Measurements from ENCODE around the gene LDLRAP1.

Gene LDLRAP1

DNA sequence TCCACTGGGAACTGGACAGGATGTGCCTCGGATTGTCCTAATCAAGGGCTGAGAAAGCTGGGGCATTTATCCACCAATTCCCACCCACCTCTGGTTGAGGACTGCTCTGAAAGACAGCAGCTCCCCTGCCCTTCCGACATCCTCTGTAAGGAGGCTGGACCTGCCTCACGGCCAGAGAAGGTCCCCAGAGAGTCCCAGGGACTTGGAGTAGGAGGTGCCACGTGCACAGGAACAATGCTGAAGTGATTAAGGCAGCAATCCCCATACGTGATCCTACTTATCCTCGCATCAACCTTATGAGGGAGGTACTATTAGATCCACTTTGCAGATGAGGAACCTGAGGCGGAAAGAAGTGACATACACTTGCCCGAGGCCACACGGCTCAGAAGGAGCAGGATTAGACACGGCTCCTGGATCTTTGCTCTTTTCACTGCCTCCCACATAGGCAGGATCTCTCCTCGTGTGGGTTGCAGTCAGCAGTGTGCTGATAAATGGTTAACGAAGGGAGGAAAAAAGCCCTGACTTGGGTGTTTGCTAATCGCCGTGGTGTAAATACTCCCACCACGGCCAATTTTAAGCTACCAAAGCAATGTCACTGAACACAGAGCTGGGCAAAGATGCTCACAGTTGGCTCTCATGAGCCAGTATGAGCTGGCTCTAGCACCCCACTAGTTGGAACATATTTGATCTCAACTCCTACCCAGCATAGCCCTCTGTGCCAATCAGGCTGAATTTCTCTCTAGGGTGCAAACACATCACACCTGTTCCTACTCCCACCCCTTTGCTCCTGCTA is 18.6 kb upstream of the LDLRAP1 start:
- no peak for DNase-seq

DNA sequence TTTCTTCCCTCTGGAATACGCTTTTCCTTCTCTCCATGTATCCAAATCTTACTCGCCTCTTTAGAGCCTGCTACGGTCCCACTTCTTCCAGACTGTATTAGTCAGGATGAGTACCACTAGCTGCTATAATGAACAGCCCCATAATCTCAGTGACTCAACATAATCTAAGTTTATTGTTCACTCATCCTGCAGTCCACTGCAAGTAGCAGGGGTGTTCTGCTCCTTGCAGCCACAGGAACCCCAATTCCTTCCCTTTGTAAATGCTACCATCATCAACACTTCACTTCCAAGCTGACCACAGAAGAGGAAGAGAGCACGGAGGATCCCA is 18.1 kb upstream of the LDLRAP1 start:
- DNase-seq, result no peak

DNA sequence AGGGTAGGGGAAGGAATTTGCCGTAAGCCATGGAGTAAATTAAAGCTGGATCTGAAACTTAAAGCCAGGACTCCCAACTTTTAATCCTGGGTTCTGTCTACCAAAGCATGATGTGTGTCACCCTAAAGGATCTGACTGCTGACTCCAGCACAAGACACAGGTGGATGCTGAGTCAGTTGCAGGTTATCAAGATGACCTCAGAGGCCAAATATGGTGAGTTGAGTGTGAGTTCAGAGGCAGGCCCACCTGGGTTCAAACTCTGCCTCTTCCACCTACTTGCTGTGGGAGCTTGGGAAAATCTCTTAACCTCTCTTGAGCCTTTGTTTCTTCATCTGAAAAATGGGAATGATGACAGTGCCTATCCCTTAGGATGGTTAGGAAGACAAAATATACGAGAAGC is 16.7 kb upstream of the LDLRAP1 start:
- DNase-seq, result no peak

DNA sequence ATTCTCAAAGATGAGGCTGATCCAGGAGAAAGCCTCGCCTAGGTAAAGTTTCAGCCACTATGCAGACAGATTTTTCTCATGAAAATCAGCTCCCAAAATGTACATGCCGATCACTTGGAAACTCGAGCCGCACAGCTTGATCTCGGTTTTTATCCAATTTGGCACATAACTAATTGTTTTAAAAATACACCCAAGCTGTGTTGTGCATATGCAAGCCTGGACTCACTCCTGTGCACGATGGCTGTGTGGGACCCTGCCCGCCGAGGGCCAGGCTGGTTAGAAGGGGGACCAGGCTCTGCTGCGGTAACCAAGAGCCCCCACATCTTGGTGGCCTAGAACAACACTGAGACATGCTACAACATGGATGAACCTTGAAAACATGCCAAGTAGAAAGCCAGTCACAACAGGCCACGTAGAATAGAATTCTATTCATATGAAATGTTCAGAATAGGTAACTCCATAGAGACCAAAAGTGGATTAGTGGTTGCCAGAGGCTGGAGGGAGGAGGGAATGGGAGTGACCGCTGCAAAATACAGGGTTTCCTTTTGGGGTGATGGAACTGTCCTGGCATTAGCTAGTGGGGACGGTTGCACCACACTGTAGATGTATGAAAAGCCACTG is 16.1 kb upstream of the LDLRAP1 start:
- DNase-seq, result no peak

DNA sequence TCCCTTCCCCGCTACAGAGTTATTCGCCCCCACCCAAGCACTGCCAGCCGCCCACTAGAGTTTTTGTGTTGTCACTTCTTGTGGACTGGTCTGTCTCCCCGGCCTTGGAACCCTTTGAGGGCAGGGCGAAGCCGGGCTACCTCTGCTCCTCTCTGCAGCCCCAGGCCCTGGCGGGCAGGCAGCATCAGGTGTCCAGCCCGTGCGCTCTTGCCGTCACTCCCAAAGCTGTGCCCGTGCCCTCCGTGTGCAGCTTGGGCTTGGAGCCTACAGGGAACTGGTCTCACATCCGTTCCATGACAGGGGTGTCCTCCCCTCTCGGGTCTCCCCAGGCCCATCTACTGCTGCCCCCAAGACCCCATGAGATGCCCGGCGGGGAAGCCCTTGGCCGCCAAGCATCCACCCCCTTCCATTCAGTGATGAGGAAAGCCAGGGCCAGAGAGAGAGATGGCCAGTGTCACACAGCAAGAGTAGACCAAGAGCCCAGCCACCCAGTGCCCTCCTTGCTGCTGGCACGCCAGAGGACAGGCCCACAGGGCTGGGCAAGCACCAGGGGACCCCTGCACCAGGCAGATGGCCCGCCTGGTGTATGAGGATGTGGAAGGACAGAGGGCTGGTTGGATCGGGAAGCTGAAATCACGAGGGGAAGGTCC is 15.3 kb upstream of the LDLRAP1 start:
- no peak for DNase-seq

DNA sequence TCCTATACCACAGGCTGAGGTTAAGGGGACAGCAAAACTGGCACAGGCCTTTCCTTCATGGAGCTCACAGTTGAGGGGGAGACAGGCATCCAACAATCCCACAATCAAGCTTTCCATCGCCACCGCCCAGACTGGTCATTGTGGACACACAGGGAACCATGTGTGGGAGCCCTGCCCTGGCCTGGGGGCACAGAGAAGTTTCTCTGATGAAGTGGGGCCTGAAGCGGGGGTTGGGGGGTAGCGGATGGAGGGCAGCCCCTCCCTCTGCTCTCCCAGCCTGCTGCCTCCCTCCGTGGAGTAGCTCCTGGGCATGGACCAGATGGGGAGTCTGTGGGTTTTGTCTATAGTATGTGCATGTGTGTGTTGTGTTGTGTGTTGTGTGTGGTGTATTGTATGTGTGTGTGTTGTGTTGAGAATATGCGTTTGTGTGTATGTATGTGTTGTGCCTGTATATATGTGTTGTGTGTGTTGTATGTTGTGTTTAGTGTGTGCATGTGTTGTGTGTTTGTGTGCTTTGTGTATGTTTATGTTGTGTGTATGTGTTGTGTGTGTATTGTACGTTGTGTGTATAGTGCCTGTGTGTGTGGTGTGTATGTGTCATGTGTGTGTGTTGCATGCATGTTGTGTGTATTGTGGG is 14.4 kb upstream of the LDLRAP1 start:
- DNase-seq, result no peak

DNA sequence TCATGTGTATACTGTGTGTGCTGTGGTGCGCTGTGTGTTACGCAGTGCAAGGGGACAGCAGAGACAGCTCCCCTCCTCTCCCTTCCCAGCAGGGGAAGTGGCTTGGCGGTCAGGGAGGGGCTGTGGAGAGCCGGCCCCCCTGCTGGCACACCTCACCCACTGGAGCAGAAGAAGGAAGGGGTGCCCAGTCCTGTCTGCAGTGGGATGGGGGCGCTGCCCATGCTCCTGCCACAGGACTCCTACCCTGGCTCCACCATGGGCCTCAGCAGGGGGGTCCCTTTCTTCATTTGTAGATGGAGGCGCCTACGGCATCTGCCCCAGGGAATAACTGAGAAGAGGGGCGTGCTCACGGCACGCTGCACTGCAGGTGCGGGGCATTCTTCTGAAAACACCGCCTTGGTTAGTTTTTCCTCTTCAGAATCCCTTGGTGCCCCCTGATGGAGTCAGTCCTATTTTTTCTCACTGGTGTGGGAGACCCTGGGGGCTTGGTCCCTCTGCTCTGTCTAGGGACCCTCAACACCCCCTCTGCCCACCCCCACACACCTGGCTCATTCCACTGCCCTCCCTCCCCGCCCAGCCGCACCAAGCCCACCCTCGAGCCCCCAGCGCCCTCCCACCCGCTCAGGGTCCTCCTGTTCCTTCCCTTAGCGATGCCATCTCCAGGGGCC is 13.8 kb upstream of the LDLRAP1 start:
- DNase-seq, result no peak

DNA sequence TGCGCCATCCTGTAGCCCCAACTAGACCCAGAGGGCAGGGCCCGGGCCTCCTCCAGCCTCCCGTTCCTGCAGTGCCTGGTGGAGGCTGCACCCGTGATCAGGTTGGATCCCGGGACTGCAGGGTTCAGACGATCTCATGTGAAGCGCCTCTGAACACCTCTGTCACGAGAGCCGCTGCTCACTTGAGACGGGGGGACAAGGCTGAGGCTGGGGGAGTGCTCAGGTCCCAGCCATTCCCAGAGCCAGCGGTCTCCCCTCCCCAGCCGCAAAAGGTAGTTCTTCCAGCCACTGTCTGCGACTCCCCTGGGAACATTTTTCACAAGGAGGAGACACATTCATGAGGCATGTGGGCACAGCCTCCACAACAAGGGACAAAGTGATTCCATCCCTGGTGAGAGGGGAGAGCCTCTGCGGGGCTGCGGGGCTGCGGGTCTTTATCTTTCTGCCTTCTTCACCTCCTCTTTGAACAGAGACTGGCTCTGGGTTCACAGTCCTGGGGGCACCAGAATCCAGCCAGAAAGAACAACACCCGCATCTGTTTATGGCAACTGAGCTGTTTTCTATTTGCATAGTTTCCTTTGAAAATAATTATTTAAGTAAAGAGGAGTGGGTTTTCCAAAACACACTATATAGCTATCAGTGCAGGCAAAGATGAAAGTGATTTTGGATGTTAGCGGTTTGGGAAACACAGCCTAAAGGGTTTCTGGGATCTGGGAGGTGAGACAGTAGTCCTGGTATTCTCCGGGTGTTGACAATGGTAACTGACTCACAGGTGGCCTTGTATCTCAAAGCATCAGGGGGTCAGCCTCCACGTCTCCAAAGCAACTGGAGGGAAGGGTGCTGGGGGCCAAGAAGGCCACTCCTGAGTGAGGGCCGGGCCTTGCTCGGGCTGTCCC is 13.0 kb upstream of the LDLRAP1 start:
- no peak for DNase-seq

DNA sequence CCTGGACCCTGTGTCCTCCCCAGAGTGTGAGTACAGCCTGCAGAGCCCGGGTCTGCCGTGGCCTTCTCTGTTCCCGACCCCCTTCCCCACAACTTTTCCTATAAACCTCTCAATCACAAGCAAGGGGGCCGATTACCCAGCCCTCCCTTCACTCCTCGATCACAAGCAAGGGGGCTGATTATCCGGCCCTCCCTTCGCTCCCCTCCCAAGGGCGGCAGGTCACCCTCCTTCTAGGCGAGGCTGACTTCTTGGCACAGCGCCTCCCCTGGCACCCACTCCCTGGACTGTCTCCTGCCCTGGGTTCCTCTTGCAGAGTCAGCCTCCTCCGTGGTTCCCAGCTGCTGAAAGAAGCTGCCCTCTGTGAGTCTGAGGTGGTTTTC is 12.3 kb upstream of the LDLRAP1 start:
- no peak for DNase-seq

DNA sequence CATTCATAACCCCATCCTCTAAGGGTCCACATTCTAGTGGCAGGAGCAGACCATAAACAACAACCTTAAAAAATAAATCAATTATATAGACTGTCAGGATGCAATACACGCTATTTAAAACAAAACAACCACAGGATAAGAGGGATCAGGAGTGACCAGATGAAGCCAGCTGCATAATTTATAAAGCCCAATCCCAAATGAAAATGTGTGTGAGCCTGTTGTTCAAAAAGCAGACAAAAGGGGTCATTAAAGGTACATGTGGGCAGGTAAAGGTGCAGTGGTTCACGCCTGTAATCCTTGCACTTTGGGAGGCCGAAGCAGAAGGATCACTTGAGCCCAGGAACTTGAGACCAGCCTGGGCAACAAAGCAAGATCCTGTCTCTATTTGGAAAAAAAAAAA is 10.4 kb upstream of the LDLRAP1 start:
- no peak for DNase-seq

DNA sequence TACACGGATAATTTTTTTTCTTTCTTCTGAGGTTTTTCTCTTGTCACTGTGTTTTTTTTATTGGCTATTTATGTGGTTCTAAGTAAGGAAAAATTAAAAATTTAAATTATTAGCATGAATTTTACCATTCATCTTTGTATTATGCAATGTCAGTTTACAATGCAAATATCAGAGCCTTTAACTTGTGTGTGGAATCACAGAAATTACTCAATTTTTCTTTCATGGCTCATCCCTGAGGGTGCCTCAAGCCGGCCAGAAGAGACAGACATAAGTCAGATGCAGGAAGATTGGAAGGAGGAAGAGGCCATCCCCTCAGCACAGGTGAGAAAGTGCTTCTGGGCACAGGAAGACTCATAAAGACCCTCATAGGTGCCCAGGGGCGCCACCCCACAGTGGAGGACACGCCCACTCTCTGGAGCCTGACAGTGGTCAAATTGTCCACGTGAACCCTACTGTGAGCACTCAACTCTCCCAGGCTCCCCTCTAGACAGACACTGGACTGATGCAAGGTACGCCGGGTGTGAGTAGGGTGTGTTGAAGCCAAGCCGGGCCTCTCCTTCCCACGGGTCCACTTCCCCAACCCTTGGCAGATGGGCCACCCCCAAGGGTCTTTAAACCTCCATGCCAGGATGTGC is 9.5 kb upstream of the LDLRAP1 start:
- DNase-seq, result no peak

DNA sequence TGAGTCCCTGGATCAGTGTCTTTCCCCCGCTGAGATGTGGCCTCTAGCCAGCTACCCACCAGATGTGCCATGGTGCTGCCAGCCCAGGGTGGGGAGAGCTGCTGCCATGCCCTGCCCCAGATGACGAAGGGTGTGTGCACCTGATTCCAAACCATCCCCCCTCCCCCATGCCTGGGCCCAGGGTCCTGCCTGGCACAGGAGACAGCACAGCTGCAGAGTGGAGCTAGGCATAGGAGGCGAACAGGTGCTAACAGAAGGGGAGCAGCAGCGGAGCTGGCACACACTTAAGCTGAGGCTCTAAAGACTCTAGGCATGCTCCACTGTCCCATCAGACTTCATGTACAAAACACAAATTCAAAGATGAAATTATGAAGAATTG is 9.0 kb upstream of the LDLRAP1 start:
- no peak for DNase-seq

DNA sequence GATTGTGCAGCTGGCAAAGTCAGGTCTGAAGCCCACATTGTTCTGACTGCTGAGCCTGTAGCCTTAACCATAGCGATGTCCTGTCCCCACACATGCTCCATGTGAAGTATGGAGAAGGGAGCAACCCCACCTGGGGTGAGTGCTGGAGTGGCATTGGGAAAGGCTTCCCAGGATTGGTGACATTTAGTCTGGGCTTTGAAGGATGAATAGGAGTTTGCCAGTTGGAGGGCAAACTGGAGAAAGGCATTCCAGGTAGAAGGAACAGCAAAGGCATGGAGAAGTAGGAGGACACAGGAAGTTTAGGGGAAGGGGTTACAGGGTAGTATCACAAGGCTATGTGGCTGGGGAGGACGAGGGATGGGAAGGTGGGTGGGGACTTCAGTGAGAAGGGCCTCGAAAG is 7.3 kb upstream of the LDLRAP1 start:
- DNase-seq, result no peak

DNA sequence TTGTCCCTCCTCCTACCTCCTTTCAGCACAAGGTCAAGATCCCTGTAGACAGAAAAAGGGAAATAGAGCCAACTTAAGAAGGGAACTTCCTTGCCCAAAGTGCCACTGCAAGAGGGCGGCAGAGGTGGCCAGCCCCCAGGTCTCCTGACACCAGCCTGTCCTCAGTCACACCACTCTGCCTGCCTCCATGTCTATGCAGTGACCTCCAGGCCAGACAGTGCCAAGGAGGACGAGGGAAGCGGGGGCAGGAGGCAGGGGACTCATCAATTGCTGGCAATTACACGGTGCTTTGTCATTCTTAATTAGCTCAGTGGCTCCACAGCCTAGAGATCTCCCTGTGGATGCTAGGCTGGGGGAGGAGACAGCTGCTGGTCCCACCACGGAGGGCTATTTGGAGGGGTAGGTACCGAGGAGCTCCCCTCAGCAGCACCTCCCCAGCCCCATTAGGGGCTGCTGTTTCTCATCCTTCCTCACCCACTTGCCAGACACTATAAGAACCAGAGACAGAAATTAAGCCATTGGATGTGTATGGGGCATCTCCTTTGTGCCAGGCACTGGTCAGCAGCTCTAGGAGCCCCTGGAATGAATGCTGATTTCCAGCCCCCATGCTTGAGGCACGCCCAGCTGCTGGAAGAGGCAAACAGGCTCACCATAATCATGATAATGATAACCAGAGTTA is 6.1 kb upstream of the LDLRAP1 start:
- no peak for DNase-seq

DNA sequence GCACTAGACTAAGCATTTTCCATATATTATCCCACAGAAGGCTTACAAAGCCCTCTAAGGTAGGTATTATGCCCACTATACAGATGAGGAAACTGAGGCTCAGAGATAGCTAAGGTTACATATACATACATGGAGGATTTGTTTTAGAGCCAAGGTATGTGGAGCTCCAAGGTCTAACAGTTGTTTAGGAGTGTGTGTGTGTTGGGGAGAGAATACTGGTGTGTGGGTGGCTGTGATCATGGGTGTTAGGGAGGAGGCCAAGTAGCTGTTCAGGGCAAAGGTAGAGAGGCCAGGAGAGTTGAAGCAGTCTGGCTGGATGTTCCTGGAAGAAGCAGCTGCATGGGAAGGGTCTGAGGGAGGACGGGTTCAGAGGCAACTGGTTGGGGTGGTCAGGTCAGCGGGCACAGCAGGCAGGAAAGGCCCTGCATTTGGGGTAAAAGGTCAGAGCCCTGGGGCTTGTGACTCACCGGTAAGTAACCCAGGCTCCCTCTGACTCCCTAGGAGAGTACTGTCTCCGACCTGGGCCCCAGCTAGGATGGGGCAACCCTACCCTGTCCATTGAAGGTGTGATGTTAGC is 5.1 kb upstream of the LDLRAP1 start:
- no peak for DNase-seq

DNA sequence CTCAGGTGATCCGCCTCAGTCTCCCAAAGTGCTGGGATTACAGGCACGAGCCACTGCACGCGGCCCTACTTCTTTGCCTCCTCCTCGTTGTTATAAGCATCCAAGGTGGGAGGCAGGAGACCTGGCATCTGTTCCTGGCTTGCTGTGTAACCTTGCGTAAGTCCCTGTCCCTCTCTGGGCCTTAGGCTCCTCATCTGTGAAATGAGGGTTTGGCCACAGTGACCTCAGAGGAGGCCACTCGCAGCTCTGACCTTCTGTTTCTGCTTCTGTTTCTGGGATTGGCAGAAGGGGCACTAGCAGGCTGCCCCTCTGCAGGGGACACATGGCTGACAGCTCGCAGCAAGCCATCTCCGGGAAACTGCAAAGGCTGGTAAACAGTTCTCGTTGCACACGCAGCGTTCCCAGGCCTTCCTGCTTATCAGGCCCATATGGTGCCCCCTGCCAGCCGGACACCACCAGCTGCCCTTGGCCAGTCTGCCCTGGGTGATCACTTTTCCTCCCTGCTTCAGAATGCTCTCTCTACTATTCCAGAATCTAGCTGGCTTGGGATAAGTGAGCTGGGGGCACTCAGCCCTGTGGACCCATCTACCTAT is 2.6 kb upstream of the LDLRAP1 start:
- no peak for DNase-seq

DNA sequence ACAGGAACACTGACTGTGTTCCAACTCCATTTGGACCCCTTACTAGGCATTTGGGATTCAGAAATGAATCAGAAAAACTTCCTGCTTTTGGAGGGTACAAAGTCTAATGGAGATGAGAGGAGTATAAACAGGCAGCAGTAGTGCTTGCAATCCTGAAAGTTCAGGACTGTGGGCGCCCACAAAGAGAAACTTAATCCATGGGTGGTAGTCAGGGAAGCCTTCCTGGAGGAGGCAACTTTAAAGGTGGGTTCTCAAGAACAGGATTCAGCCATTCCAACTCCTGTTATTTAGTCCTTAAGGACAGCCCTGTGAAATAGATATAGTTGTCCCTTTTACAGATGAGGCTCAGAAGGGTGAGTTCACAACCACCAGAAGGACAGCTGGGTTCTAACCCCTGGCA is 2.0 kb upstream of the LDLRAP1 start:
- no peak for DNase-seq

DNA sequence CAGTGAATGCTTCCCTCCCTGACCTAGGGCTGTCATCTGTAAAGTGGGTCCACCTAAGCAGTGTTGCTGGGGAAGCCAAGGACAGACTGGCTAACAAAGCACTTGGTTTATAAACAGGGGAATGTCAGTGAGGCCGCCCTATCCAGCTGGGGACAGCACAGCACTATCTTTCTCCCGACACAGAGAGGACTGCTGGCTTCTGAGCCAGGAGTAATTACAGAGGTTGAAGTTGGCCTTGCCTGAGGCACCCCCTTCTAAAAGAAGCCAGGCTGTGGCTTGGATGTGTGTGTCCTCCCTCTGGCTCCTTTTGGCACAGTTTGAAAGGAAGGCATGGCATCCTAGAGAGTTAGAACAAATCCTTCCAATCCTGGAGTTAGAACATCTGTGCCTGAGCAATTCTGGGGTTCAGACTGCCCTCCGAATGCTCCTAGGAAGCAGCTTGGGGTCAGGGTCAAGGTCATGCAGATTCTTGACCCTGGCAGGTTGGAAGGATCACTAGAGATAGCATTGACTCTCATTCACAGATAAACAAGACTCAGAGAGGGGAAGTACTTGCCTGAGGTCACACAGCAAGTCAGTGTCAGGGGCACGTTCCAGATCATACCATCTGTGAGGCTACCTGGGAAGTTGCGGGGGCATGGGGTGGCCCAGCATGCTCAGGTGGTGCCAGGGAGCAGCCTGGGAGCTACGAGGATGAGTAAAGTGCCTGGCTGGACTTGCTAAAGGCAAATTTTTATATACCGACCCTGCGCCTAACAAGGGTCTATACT is 1.3 kb upstream of the LDLRAP1 start:
- no peak for DNase-seq

DNA sequence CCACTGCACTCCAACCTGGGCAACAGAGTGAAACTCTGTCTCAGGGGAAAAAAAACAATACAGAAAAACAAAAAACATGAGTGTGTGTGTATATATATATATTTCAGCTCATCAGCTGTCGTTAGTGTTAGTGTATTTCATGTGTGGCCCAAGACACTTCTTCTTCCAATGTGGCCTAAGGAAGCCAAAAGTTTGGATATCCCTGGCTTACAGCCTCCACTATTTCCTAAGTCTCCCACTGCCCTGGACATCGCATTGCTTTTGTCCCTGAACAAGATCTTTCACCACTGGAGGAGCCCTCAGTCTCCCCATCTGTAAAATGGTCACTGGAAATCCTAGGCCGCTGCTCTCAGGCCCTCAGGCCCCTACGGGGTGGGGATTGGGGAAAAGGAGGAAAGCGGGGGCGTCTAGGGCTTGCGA is 391 bp upstream of the LDLRAP1 start:
- DNase-seq, result no peak
